ENCODE measurements around the gene RAB3D. TPM values are rescaled to one million over a fixed set of nuclear protein-coding genes. Genes with fewer than 3 reads are reported as not detected.

RAB3D gene
- total RNA-seq, 1 donor from 2014 or later = 33.9 TPM

DNA sequence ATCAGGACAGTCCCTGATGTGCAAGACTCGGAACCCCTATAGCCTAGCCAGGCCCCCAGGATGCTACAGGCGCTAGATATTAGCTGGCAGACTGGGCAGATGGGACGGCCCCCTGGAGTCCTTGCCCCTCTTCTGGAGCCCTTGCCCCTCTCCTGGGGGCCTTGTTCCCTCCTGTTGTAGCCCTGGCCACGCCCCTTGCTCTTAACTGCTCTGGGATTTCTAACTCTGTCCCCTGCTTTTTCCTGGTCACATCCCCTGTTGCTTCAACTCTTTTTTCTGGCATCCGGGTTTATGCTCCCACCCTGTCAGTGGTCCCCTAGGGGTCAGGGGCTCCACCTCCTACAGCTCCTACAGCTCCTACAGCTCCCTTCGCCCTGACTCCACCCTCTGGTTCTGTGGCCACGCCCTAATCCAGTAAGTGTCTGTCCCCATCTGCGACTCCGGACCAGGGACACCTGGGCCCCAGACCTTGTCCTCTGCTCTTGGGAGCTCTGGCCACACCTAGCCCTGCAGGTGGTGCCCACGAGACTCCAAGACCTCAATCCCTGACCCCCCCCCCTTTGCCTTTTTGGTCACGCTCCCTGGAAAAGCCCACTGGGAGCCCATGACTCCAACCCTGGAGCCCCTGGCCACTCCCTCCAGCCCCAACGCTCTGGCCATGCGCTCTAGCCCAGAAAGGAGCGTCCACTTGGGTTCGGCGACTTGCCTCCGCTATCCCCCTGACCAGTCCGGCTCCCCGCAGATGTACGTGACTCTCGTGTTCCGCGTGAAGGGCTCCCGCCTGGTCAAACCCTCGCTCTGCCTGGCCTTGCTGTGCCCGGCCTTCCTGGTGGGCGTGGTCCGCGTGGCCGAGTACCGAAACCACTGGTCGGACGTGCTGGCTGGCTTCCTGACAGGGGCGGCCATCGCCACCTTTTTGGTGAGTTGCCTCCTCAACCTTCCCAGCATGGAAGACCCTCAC lies 22.6 kb upstream of the RAB3D start:
- Histone ChIP-seq H3K9me3 (no peaks in the 10 kb centered on the region), H3K36me3 (peaks cover 0 to 5% of the 10 kb centered on the region in 2 donors), H3K4me1 (peaks cover 11% of the 10 kb centered on the region), H3K4me3 (no peak overlapping the region), H3K27me3 (no peaks in the 10 kb centered on the region), H3K27ac (no peak overlapping the region)
- intact Hi-C loops (cut with DNase I) = no loop called here
- DNase-seq (ENCODE audit: extremely low spot score in 2 of 2) = no peak
- TF ChIP-seq POLR2AphosphoS5 (IDR thresholded peaks at IDR 0.05; ENCODE audit: insufficient read depth in 1 of 2, low read depth in 1 of 2) (no peak), POLR2A (IDR thresholded peaks at IDR 0.05) (no peak)
- TF ChIP-seq, protein P1, sequence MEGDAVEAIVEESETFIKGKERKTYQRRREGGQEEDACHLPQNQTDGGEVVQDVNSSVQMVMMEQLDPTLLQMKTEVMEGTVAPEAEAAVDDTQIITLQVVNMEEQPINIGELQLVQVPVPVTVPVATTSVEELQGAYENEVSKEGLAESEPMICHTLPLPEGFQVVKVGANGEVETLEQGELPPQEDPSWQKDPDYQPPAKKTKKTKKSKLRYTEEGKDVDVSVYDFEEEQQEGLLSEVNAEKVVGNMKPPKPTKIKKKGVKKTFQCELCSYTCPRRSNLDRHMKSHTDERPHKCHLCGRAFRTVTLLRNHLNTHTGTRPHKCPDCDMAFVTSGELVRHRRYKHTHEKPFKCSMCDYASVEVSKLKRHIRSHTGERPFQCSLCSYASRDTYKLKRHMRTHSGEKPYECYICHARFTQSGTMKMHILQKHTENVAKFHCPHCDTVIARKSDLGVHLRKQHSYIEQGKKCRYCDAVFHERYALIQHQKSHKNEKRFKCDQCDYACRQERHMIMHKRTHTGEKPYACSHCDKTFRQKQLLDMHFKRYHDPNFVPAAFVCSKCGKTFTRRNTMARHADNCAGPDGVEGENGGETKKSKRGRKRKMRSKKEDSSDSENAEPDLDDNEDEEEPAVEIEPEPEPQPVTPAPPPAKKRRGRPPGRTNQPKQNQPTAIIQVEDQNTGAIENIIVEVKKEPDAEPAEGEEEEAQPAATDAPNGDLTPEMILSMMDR (IDR thresholded peaks at IDR 0.05) = no peak

DNA sequence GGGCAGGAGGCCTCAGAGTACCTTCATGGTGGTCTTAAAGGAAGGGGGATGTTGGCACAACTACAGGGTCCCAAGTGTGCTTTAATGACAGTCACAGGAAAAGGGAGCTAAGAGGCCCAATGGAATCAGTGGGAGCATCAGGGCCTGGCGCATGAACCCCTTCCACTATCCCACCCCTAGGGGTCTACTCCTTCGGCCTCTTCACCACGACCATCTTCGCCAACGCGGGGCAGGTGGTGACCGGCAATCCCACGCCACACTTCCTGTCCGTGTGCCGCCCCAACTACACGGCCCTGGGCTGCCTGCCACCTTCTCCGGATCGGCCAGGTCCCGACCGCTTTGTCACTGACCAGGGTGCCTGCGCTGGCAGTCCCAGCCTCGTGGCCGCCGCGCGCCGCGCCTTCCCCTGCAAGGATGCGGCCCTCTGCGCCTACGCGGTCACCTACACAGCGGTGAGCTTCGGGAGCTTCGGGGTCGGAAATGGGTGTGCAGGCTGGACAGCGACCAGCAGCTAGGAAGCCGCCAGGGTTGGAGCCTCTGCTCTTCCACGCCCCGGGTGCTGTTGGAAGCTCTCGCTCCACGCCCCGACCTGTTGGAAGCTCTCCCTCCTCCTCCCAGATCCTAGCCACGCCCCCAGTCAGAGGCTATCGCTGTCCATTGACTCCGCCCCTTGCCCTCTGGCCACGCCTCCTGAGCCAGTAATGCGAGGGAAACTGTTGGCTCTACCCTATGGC lies 21.7 kb upstream of the RAB3D start:
- no peaks in the 10 kb centered on the region for H3K9me3 ChIP-seq
- H3K27ac ChIP-seq = no peak overlapping the region
- DNase-seq (ENCODE audit: extremely low spot score in 2 of 2) = no peak
- H3K36me3 ChIP-seq = peaks cover 0 to 5% of the 10 kb centered on the region in 2 donors
- H3K4me1 ChIP-seq = peaks cover 19% of the 10 kb centered on the region
- H3K4me3 ChIP-seq = no peak overlapping the region
- TF ChIP-seq, protein P1 (IDR thresholded peaks at IDR 0.05) = no peak
- TF ChIP-seq POLR2AphosphoS5 (IDR thresholded peaks at IDR 0.05; ENCODE audit: insufficient read depth in 1 of 2, low read depth in 1 of 2) = no peak
- no peak for TF ChIP-seq POLR2A (IDR thresholded peaks at IDR 0.05)
- H3K27me3 ChIP-seq = no peaks in the 10 kb centered on the region
- intact Hi-C loops (cut with DNase I) = no loop called here

DNA sequence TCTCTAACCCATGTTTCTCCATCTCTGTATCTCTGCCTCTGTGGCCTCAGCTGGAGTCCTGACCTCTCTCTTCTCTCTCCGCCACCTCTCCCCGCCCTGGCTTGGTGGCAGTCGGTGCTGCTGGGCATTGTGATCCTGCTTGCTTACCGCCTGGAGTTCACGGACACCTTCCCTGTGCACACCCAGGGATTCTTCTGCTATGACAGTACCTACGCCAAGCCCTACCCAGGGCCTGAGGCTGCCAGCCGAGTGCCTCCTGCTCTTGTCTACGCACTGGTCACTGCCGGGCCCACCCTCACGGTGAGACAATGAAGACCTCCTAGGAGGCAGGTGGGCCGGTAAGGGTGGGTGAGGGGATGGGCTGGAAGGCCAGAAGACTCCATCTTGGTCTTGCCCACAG lies 20.0 kb upstream of the RAB3D start:
- Histone ChIP-seq H3K4me1 (peaks cover 32% of the 10 kb centered on the region), H3K27ac (no peak overlapping the region), H3K4me3 (no peak overlapping the region), H3K36me3 (peaks cover 0 to 5% of the 10 kb centered on the region in 2 donors), H3K9me3 (no peaks in the 10 kb centered on the region), H3K27me3 (no peaks in the 10 kb centered on the region)
- no peak for TF ChIP-seq POLR2AphosphoS5 (IDR thresholded peaks at IDR 0.05; ENCODE audit: insufficient read depth in 1 of 2, low read depth in 1 of 2)
- TF ChIP-seq, protein P1 (IDR thresholded peaks at IDR 0.05) = no peak
- no peak for TF ChIP-seq POLR2A (IDR thresholded peaks at IDR 0.05)
- no peak for DNase-seq (ENCODE audit: extremely low spot score in 2 of 2)
- intact Hi-C loops (cut with DNase I) = no loop called here

DNA sequence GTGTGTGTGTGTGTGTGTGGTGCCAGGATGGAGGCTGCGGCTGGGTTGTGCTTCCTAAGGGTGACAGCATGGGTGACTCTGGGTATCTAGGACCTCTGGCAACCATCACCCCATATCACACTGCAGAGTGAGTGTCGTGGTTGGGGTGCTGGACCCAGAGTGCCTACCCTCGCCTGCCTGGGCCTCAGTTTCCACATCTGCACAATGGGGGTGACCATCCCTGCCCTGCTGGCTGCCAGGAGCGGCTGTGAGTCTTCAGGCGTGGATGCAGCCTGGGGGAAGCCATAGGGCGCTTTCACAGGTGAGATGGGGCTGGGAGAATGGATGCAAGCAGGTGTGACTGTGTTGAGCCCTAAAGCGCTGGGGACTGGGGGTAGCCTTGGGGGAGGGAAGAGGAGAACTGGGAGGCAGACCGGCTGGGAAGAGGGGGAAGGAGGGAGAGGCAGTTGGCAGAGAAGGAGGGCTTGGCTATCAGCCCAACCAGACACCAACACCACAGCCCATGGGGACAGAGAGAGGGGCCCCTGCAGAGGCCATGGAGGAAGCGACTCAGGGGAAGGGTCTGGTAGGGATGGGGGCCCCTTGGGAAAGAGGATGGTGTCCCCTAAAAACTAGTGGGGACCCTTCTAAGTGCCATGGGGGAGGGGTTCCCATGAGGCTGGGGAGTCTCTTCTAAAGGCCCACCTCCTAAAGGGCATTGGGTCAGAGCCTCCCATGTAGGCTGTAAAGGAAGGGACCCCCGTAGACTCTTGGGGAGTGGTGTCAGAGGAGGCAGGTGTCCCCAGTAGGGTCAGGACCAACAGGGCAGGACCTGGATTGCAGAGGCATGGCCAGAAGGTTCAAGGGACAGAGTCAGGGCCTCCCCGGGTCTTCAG lies 17.5 kb upstream of the RAB3D start:
- no peak overlapping the region for H3K27ac ChIP-seq
- H3K9me3 ChIP-seq = no peaks in the 10 kb centered on the region
- peaks cover 32% of the 10 kb centered on the region for H3K4me1 ChIP-seq
- H3K27me3 ChIP-seq = no peaks in the 10 kb centered on the region
- H3K4me3 ChIP-seq = no peak overlapping the region
- DNase-seq (ENCODE audit: extremely low spot score in 2 of 2) = no peak
- intact Hi-C loops (cut with DNase I) = no loop called here
- H3K36me3 ChIP-seq = no peaks in the 10 kb centered on the region
- TF ChIP-seq POLR2A (IDR thresholded peaks at IDR 0.05) = no peak
- no peak for TF ChIP-seq POLR2AphosphoS5 (IDR thresholded peaks at IDR 0.05; ENCODE audit: insufficient read depth in 1 of 2, low read depth in 1 of 2)
- TF ChIP-seq, protein P1 (IDR thresholded peaks at IDR 0.05) = no peak

Data from vagina (tissue), 2 donors.